ENCODE results near the gene PLCE1. TPM values are rescaled to one million over a fixed set of nuclear protein-coding genes. Genes with fewer than 3 reads are reported as not detected.

PLCE1 gene
- total RNA-seq, 1 donor from 2014 or later, result 8.6 TPM

GRCh38 chr10:94023906-94024305 is 30.2 kb downstream of the PLCE1 start:
- no peak for DNase-seq

- DNase-seq, result no peak
These were observed 30.7 kb downstream of the PLCE1 start for GRCh38 chr10:94024407-94024806.

DNA sequence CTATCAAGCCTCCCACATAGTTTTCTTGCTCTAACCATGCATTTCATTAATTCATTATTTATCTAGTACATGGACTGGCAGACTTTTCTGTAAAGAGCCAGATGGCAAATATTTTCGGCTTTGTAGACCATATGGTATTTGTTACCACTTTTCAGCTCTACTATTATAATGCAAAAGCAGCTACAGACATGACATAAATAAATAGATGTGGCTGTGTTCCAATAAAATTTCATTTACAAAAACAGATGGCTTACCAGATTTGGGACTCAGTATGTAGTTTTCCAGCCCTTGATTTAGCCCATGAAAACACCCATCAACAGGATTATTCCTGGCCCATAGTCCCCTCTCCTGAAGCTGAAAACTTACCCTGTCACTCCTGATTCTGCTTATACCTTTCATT is 32.1 kb downstream of the PLCE1 start:
- no peak for DNase-seq

DNA sequence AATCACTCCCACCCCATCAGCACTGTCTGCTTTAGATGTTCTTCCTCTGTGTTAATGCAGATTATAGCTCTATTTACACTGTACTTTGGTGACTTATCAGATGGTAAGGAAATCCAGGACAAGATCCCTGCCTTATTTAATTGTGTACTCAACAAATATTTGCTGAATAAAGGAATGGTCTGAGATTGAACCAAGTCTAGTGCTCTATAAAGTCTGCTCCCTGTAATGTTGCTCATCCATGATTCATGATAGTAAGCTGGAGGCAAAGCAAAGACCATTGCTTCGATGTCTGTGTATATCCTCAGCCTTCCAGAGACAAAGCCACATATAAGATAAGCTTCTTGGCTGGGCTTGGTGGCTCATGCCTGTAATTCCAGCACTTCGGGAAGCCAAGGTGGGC is 33.5 kb downstream of the PLCE1 start:
- no peak for DNase-seq

GRCh38 chr10:94029955-94030354 is 36.2 kb downstream of the PLCE1 start:
- DNase-seq, result no peak

DNA sequence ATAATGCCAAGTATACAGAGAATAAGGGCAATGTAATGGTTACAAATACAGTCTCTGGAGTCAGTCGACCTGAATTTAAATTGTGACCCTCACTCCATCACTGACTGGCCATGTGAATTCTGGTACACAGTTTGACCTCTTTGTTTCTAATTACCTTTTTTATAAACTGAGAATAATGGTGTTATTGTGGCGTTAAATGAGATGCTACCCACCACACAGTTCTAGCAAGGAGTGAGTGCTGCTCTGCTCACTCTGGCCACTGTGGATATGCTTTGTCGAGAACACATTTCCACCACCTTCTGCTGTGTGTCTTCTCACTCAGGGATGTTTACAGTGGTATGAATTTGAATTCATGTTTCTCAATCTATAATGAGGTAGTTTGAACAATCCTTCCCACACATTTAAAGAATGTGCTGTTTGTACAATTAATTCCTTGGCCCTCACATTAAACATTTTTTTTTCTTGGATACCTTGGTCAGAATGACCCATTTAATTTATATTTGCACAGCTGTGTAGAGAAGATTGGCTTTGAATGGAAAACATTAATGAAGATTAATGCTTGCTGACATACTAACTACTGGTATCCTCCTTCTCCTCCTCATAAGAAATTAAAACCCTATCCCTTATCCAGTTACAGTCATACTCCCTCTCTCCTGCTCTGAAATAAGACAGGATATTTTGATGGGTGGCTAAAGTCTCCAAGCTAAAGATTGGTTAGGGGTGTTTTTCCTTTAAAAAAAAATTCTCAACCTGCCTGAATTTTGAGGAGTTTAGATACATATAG is 42.4 kb downstream of the PLCE1 start:
- DNase-seq, result no peak

DNA sequence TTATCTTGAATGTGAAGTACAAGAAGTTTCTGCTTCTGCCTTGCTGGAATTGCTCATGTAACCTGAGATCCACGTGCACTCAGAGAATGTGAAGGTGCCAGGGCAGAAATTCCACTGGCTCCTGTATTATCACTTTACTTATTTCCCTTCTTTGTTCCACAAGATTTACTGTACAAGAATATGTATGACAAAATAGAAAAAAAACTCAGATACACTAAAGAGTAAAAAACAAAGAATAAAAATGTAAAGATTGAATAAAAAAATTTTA is 43.0 kb downstream of the PLCE1 start:
- no peak for DNase-seq

DNA sequence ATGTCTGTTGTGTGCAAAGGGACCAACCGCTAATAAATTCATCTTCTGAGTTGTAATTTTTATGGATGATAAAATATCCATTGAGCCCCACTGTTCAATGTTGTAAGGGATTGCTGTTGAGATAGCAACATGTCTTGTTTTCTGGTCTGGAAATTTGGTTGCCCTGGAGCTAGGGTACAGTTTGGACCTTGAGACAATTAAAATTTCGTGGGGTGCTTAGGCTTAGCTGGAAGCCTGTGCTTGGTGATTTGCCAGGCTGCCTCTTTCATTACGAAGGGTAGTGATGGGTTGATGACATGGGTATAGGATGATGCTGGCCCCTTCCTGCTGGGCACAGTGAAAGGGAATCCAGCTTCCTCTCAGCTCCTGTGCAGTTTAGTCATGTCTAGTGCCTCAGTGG is 43.6 kb downstream of the PLCE1 start:
- DNase-seq, result no peak

GRCh38 chr10:94038024-94038423 is 44.3 kb downstream of the PLCE1 start:
- DNase-seq, result no peak

DNA sequence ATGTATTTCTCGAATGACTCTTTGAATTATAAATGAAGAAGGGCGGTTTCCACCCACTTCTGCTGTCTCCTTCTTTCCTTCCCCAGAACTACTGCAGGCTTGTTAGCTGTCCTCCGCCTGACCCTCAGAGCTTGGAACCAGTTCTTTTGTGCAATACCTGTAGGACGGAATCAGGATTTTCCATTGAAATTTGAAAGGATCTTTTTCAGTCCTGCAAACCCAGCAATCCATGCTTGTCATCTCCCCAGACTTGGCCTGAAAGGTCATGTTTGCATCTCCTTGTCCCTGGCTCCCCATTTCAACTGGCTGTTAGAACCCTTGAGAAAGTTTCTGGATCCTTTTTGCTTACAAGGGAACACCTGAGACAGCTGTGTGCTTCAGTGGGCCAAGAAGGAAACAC is 47.5 kb downstream of the PLCE1 start:
- no peak for DNase-seq

DNA sequence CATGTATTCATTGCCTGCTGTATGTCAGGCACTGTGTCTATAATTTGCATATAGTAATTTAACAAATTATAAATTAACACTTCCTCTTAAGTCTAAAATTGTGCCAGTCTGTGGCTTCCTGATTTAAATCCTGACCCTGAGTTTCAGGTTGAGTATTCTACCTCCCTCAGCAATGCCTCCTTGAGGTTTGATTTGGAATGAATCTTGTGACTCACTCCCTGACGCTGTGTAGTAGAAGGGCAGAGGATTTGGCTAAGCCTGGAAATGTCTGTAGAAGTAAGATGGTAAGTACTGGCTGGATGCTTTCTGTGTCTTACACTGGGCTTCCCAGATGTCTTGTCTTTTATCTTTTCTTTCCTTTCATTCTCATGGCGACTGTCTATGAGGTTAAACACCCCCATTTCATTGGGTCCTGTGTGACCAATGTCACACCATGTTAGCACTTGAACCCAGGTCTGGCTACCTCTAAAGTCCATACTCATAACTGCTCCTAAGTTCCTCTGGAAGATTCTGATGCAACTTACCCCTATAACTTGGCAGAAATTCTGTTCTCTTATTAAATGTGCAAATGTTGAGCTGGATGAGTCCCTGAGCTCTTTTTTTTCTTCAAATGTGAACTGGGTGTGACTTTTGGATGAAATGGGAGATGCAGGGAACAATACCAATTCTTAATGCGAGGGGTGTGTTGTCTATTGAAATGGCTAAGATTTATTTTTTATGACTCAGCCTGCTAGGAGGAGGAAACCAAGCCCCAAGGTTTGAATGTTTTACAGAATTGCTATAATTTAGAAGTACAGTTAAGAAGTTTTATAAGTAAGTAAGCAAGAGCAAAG is 48.5 kb downstream of the PLCE1 start:
- peak; percentile 59 for DNase-seq

DNA sequence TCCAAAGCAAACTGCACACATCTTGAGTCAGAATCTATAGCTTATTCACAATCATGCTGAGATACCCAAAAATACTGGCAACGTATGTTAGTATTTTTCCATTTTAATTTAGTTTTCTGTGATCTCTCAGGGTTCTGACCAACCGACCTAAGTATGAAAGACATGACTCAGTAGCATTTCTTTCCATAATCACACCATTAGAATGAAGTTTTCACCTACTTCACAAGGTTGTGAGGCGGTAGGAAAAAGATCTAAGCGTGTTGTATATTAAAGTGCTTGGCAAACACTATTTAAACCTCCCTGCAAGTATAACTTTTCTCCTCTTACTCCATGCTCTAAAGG is 49.1 kb downstream of the PLCE1 start:
- no peak for DNase-seq

Other genes starting within 250 kb of the PLCE1 start
- 2.6 TPM for gene LGI1, start 236.0 kb upstream of the PLCE1 start, total RNA-seq
- gene SLC35G1, start 100.0 kb upstream of the PLCE1 start, total RNA-seq, result 3.2 TPM